Dermis microvascular lymphatic vessel endothelial cell (primary cell): ENCODE measurements around the gene AZU1. TPM values are rescaled to one million over a fixed set of nuclear protein-coding genes. Genes with fewer than 3 reads are reported as not detected.
"Not testable (repeated sequence)": the region's sequence is repeated elsewhere in the genome, so short reads cannot be mapped to it uniquely, and the experiment has no call there.

ENCODE experiments used
- DNase-seq, 2 donors: peaks; one replicate each; pipeline versions ENCODE4 v3.0.0 to v3.0.0-alpha.2; 2010; ENCODE audit warnings: low read depth in 2 of 2
- total RNA-seq: library from RNA; depleted of rRNA; stranded (reverse); fragments of >200 nt; gene quantifications from 2 replicates; pipeline ENCODE4 v1.2.1, GENCODE V29; 2014

The AZU1 gene
- total RNA-seq, 1 donor from 2014 or later = not detected

- no peak for DNase-seq
Observed at GRCh38 chr19:853014-853585, 25.5 kb downstream of the AZU1 start.

- DNase-seq = not testable (repeated sequence)
Observed at GRCh38 chr19:853614-854220, 26.1 kb downstream of the AZU1 start.

- no peak for DNase-seq
Observed at GRCh38 chr19:854549-854948, 26.9 kb downstream of the AZU1 start.

GRCh38 chr19:855142-855541, 27.5 kb downstream of the AZU1 start:
- no peak for DNase-seq

- no peak for DNase-seq
Observed at GRCh38 chr19:855566-856120, 28.0 kb downstream of the AZU1 start.

GRCh38 chr19:858284-858683, 30.6 kb downstream of the AZU1 start:
- no peak for DNase-seq

- DNase-seq = no peak
Observed at GRCh38 chr19:858868-859843, 31.5 kb downstream of the AZU1 start, which contains the start of gene CFD. Gene CFD, plus strand, starts transcription at chr19:859664. Its CDS starts 26 bp downstream, at chr19:859690.

- DNase-seq = no peak
Observed at GRCh38 chr19:861141-861755, 33.6 kb downstream of the AZU1 start.

- peak in 1 of 2 donors; percentile 37 for DNase-seq
Observed at GRCh38 chr19:861756-862580, 34.3 kb downstream of the AZU1 start.

GRCh38 chr19:862581-863314, 35.1 kb downstream of the AZU1 start:
- DNase-seq = peak; percentile 20 to 62

GRCh38 chr19:863315-863620, 35.6 kb downstream of the AZU1 start:
- no peak for DNase-seq

- no peak for DNase-seq
Observed at GRCh38 chr19:866769-867300, 39.2 kb downstream of the AZU1 start.

- DNase-seq = no peak
Observed at GRCh38 chr19:867301-867793, 39.7 kb downstream of the AZU1 start.

- DNase-seq = no peak
Observed at GRCh38 chr19:867855-868457, 40.3 kb downstream of the AZU1 start.

GRCh38 chr19:868458-869244, 41.0 kb downstream of the AZU1 start:
- no peak for DNase-seq

- peak; percentile 67 to 91 for DNase-seq
Observed at GRCh38 chr19:869245-870177, 41.9 kb downstream of the AZU1 start.

GRCh38 chr19:870314-870713, 42.7 kb downstream of the AZU1 start:
- no peak for DNase-seq
